SK-N-SH treated with all-trans-retinoic acid at 6 μM for 48 hours (cell line): ENCODE results near the gene FAM171A1.
"Not testable (repeated sequence)": the region's sequence is repeated elsewhere in the genome, so short reads cannot be mapped to it uniquely, and the experiment has no call there.

Experiments
- CSDC2 ChIP-seq: fragments of 250-450 bp; sonication (Bioruptor Pico); IDR thresholded peaks from 2 replicates; pipeline ENCODE4 v1.5.0; 2020; ENCODE audit warnings: mild to moderate bottlenecking, moderate library complexity
- GLIS3 ChIP-seq: fragments of 250-450 bp; sonication (Bioruptor Pico); IDR thresholded peaks from 2 replicates; pipeline ENCODE4 v1.5.0; 2020; ENCODE audit warnings: mild to moderate bottlenecking, moderate library complexity
- PPARA ChIP-seq: fragments of 250-450 bp; sonication (Bioruptor Pico); IDR thresholded peaks from 2 replicates; pipeline ENCODE4 v1.5.0; 2020; ENCODE audit warnings: mild to moderate bottlenecking, borderline replicate concordance
- SNAI2 ChIP-seq: fragments of 250-450 bp; sonication (Bioruptor Pico); IDR thresholded peaks from 2 replicates; pipeline ENCODE4 v1.5.0; 2020; ENCODE audit warnings: mild to moderate bottlenecking, moderate library complexity
- ZFP30 ChIP-seq: fragments of 450-650 bp; formaldehyde crosslinking; IDR thresholded peaks from 2 replicates; pipeline ENCODE4 v1.5.0; 2022; ENCODE audit warnings: mild to moderate bottlenecking, moderate library complexity
- ZNF8 ChIP-seq: fragments of 450-650 bp; formaldehyde crosslinking; IDR thresholded peaks from 2 replicates; pipeline ENCODE4 v1.5.0; 2020; ENCODE audit warnings: mild to moderate bottlenecking, moderate library complexity

DNA sequence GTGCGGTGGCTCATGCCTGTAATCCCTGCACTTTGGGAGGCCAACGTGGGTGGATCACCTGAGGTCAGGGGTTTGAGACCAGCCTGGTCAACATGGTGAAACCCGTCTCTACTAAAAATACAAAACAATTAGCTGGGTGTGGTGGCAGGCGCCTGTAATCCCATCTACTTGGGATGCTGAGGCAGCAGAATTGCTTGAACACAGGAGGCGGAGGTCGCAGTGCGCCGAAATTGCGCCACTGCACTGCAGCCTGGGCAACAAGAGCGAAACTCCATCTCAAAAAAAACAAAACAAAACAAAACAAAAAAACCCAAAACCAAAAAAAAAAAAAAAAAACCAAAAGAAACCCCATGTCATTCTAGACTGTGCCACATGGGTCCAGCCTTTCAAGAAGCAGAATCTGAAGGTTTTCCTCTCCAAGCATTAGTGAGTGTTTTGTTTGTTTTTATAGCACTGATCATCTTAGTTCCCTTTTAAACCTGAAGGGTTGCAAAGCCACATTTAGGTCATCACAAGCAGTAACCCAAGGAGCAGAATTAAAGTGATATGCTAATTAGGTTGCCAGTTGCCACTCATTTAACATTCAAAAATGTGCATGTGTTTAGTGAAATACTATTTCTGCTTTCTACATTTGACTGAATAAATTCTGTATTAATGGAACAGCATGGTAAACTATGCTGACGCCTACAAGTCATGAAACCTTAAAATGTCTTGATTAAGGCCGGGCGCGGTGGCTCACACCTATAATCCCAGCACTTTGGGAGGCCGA, 68.7 kb downstream of the FAM171A1 start:
- not testable (repeated sequence) for TF ChIP-seq ZNF8, PPARA, GLIS3, ZFP30, CSDC2, SNAI2 (CRISPR knock-in tag)
